B cell (primary cell): ENCODE measurements around the gene BCDIN3D.

Experiments
- EZH2 ChIP-seq: IDR thresholded peaks from 2 replicates; pipeline ENCODE4 v1.6.1; 2012; ENCODE audit warnings: borderline replicate concordance, low read depth, mild to moderate bottlenecking, moderate library complexity, low read length; ENCODE audit not compliant: insufficient read depth, poor library complexity, severe bottlenecking
- TF ChIP-seq, protein P1 (sequence below): fragments of 200-600 bp; IDR thresholded peaks from one replicate; pipeline ENCODE4 v1.8.0; 2022; ENCODE audit warnings: antibody characterized with exemption, mild to moderate bottlenecking

- TF ChIP-seq, protein P1, sequence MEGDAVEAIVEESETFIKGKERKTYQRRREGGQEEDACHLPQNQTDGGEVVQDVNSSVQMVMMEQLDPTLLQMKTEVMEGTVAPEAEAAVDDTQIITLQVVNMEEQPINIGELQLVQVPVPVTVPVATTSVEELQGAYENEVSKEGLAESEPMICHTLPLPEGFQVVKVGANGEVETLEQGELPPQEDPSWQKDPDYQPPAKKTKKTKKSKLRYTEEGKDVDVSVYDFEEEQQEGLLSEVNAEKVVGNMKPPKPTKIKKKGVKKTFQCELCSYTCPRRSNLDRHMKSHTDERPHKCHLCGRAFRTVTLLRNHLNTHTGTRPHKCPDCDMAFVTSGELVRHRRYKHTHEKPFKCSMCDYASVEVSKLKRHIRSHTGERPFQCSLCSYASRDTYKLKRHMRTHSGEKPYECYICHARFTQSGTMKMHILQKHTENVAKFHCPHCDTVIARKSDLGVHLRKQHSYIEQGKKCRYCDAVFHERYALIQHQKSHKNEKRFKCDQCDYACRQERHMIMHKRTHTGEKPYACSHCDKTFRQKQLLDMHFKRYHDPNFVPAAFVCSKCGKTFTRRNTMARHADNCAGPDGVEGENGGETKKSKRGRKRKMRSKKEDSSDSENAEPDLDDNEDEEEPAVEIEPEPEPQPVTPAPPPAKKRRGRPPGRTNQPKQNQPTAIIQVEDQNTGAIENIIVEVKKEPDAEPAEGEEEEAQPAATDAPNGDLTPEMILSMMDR, result no peak
- TF ChIP-seq EZH2, result no peak
Observed at GRCh38 chr12:49825360-49825970, 17.4 kb downstream of the BCDIN3D start.
